ENCODE measurements around the gene FMC1.
"Not testable (repeated sequence)": the region's sequence is repeated elsewhere in the genome, so short reads cannot be mapped to it uniquely, and the experiment has no call there.

FMC1 gene

GRCh38 chr7:139341058-139341775, at the start of gene FMC1:
Gene FMC1 (plus strand): TSS chr7:139341337. CDS start chr7:139341385, 48 bp downstream.
- DNase-seq: peak; percentile 86

- DNase-seq: no peak
Observed at GRCh38 chr7:139292821-139293220, 48.3 kb upstream of the FMC1 start.

- no peak for DNase-seq
Observed at GRCh38 chr7:139293534-139293933, 47.6 kb upstream of the FMC1 start.

GRCh38 chr7:139294241-139294640, 46.9 kb upstream of the FMC1 start:
- DNase-seq: no peak

GRCh38 chr7:139294951-139295575, 46.1 kb upstream of the FMC1 start:
- no peak for DNase-seq

GRCh38 chr7:139297795-139298194, 43.3 kb upstream of the FMC1 start:
- no peak for DNase-seq

- DNase-seq: no peak
Observed at GRCh38 chr7:139299296-139299695, 41.8 kb upstream of the FMC1 start.

- no peak for DNase-seq
Observed at GRCh38 chr7:139300390-139300789, 40.7 kb upstream of the FMC1 start.

GRCh38 chr7:139304517-139304916, 36.6 kb upstream of the FMC1 start:
- DNase-seq: no peak

GRCh38 chr7:139317939-139318505, 23.1 kb upstream of the FMC1 start:
- DNase-seq: no peak

GRCh38 chr7:139321071-139321745, 19.9 kb upstream of the FMC1 start:
- no peak for DNase-seq

- DNase-seq: not testable (repeated sequence)
Observed at GRCh38 chr7:139324709-139325108, 16.4 kb upstream of the FMC1 start.

GRCh38 chr7:139328375-139328774, 12.8 kb upstream of the FMC1 start:
- no peak for DNase-seq

- DNase-seq: no peak
Observed at GRCh38 chr7:139329119-139329518, 12.0 kb upstream of the FMC1 start.

GRCh38 chr7:139330333-139331030, 10.7 kb upstream of the FMC1 start:
- DNase-seq: no peak

GRCh38 chr7:139332697-139333359, 8.3 kb upstream of the FMC1 start:
- no peak for DNase-seq

- DNase-seq: not testable (repeated sequence)
Observed at GRCh38 chr7:139333443-139333842, 7.7 kb upstream of the FMC1 start.

- DNase-seq: no peak
Observed at GRCh38 chr7:139334399-139335150, 6.6 kb upstream of the FMC1 start.

GRCh38 chr7:139339025-139339424, 2.1 kb upstream of the FMC1 start:
- DNase-seq: no peak

- no peak for DNase-seq
Observed at GRCh38 chr7:139339698-139340036, 1.5 kb upstream of the FMC1 start.

GRCh38 chr7:139340037-139340807, 915 bp upstream of the FMC1 start:
- peak; percentile 97 for DNase-seq
